Liver (tissue), 3 donors: Measurements from ENCODE around the gene SNX3.

Experiments used
- CTCF ChIP-seq: fragments of 150-350 bp; IDR thresholded peaks from 2 replicates; pipeline ENCODE4 v1.5.1; 2017; ENCODE audit warnings: improper control_type of control experiment, low read depth, low read length; ENCODE audit not compliant: missing input control
- EGR1 ChIP-seq, 2 donors: IDR thresholded peaks; 2 replicates each; pipeline ENCODE4 v1.6.1; 2016 to 2018; ENCODE audit warnings: antibody characterized with exemption in 2 of 2, low read depth in 2 of 2
- GABPA ChIP-seq, 2 donors: IDR thresholded peaks in 1 of 2; conservative IDR thresholded peaks in 1 of 2; 2 replicates each; pipeline ENCODE4 v1.6.1; 2016; ENCODE audit warnings: antibody characterized with exemption in 2 of 2, mild to moderate bottlenecking in 1 of 2, moderate library complexity in 1 of 2
- HNF4G ChIP-seq: IDR thresholded peaks from 2 replicates; pipeline ENCODE4 v1.6.1; 2016; ENCODE audit warnings: antibody characterized with exemption
- MAX ChIP-seq: IDR thresholded peaks from 2 replicates; pipeline ENCODE4 v1.6.1; 2016; ENCODE audit warnings: antibody characterized with exemption
- NR2F2 ChIP-seq: IDR thresholded peaks from 2 replicates; pipeline ENCODE4 v1.6.1; 2016; ENCODE audit warnings: antibody characterized with exemption
- RAD21 ChIP-seq, 2 donors: IDR thresholded peaks; 2 replicates each; pipeline ENCODE4 v1.6.1; 2016; ENCODE audit warnings: antibody characterized with exemption in 2 of 2, mild to moderate bottlenecking in 2 of 2
- REST ChIP-seq: IDR thresholded peaks from 2 replicates; pipeline ENCODE4 v1.6.1; 2016; ENCODE audit warnings: antibody characterized with exemption, mild to moderate bottlenecking
- SP1 ChIP-seq: IDR thresholded peaks from 2 replicates; pipeline ENCODE4 v1.6.1; 2018; ENCODE audit warnings: antibody characterized with exemption, mild to moderate bottlenecking
- donor health status: healthy.
- donor health status: healthy.

GRCh38 chr6:108179741-108180140, 81.1 kb downstream of the SNX3 start:
- no peak for TF ChIP-seq SP1
- no peak for TF ChIP-seq CTCF
- TF ChIP-seq REST: no peak
- no peak for TF ChIP-seq HNF4G
- no peak for TF ChIP-seq RAD21 (IDR thresholded peaks at IDR 0.05)
- TF ChIP-seq MAX: no peak
- TF ChIP-seq GABPA (IDR thresholded peaks at IDR 0.05 in 1 of 2, conservative IDR thresholded peaks at IDR 0.05 in 1 of 2): no peak
- TF ChIP-seq EGR1 (IDR thresholded peaks at IDR 0.05; ENCODE audit: low read depth in 2 of 2): no peak
- no peak for TF ChIP-seq NR2F2
